GM12878 (cell line): ENCODE data around the gene RPS6KA5. TPM values are rescaled to one million over a fixed set of nuclear protein-coding genes. Genes with fewer than 3 reads are reported as not detected.

Experiments used
- ATAC-seq: fragments of 200-7000 bp; cut with Tn5 transposase; 3 replicates; pipeline ENCODE4 v1.9.1; 2020; ENCODE audit warnings: mild to moderate bottlenecking, moderate library complexity
- BruUV-seq: library from RNA; stranded (reverse); fragments of 400-500 nt; replicated peaks from 2 replicates; lab custom pipeline; 2021; lab: Mats Ljungman, UMichigan
- CTCF ChIA-PET: fragments of 300-600 bp; sonication (Branson Sonifier 250); formaldehyde crosslinking; extraction: SDS; loops from one replicate; lab custom pipeline; 2021; ENCODE audit warnings: inconsistent platforms; lab: Yijun Ruan, JAX
- POLR2A ChIA-PET: fragments of 350-600 bp; formaldehyde crosslinking; extraction: SDS; loops from one replicate; lab custom pipeline; 2021; ENCODE audit warnings: inconsistent platforms; lab: Charles Lee
- RAD21 ChIA-PET: fragments of 300-600 bp; sonication (Branson Sonifier 250); formaldehyde crosslinking; loops from one replicate; lab custom pipeline; 2023; ENCODE audit warnings: antibody characterized with exemption; ENCODE audit not compliant: unreplicated experiment; lab: Charles Lee
- SMC1A ChIA-PET: fragments of 300-600 bp; sonication (Branson Sonifier 250); formaldehyde crosslinking; loops from one replicate; lab custom pipeline; 2023; ENCODE audit not compliant: unreplicated experiment, uncharacterized antibody; lab: Charles Lee
- DNase-seq: peaks from one replicate; pipeline ENCODE4 v3.0.0-alpha.2; 2011; ENCODE audit warnings: low read depth, low spot score
- FAIRE-seq: peaks from 3 replicates; lab custom pipeline; 2011; peaks lifted over from hg19 to GRCh38; lab: Jason Lieb, UNC
- H2AFZ ChIP-seq: 2 replicates; pipeline ENCODE4 v1.6.0; 2011; ENCODE audit warnings: low read depth, low read length, control low read depth; ENCODE audit not compliant: control insufficient read depth
- H3K27ac ChIP-seq: 2 replicates; pipeline ENCODE4 v1.5.1; 2011; ENCODE audit warnings: control low read depth; ENCODE audit not compliant: control insufficient read depth, insufficient read depth
- H3K27me3 ChIP-seq, 2 experiments: replicated peaks in 1 of 2; 2 replicates each; pipeline versions ENCODE4 v1.6.0 to v1.6.1; 2011; ENCODE audit warnings: low read length in 1 of 2; ENCODE audit not compliant: control insufficient read depth in 2 of 2, insufficient read depth in 2 of 2
- H3K36me3 ChIP-seq, 2 experiments: 2 replicates each; pipeline ENCODE4 v1.5.1; 2011; ENCODE audit warnings: low read length in 1 of 2; ENCODE audit not compliant: control insufficient read depth in 2 of 2, insufficient read depth in 2 of 2
- H3K4me1 ChIP-seq: 2 replicates; pipeline ENCODE4 v1.6.1; 2011; ENCODE audit warnings: mild to moderate bottlenecking, low read length, moderate library complexity, mixed read lengths; ENCODE audit not compliant: control insufficient read depth, insufficient read depth
- H3K4me2 ChIP-seq: 2 replicates; pipeline ENCODE4 v1.6.0; 2011; ENCODE audit warnings: control low read depth; ENCODE audit not compliant: control insufficient read depth, insufficient read depth
- H3K4me3 ChIP-seq: fragments of 200-600 bp; sonication (generic); 2 replicates; pipeline ENCODE4 v1.5.1; 2016
- H3K79me2 ChIP-seq: 2 replicates; pipeline ENCODE4 v1.6.0; 2011; ENCODE audit warnings: low read length; ENCODE audit not compliant: control insufficient read depth, insufficient read depth
- H3K9ac ChIP-seq: 2 replicates; pipeline ENCODE4 v1.8.0; 2011; ENCODE audit warnings: low read length, control low read depth, mixed read lengths; ENCODE audit not compliant: control insufficient read depth, insufficient read depth
- H3K9me3 ChIP-seq: replicated peaks from 3 replicates; pipeline ENCODE4 v1.5.1; 2011; ENCODE audit warnings: mild to moderate bottlenecking, low read length; ENCODE audit not compliant: control insufficient read depth, insufficient read depth
- H4K20me1 ChIP-seq: 2 replicates; pipeline ENCODE4 v1.6.0; 2011; ENCODE audit not compliant: control insufficient read depth, insufficient read depth
- CBX3 ChIP-seq: fragments of 200-600 bp; sonication (generic); IDR thresholded peaks from 2 replicates; pipeline ENCODE4 v1.6.1; 2016; ENCODE audit warnings: low read depth, borderline replicate concordance
- NFYA ChIP-seq: IDR thresholded peaks from 2 replicates; pipeline ENCODE4 v1.6.1; 2011; ENCODE audit warnings: low read depth, mild to moderate bottlenecking, low read length, improper control_type of control experiment, borderline replicate concordance
- RELA ChIP-seq: fragments of 450-650 bp; IDR thresholded peaks from 2 replicates; pipeline ENCODE4 v1.8.0; 2014; ENCODE audit warnings: borderline replicate concordance; ENCODE audit not compliant: partially characterized antibody
- SMAD5 ChIP-seq: IDR thresholded peaks from 2 replicates; pipeline ENCODE4 v1.6.1; 2016; ENCODE audit warnings: antibody characterized with exemption, low read depth
- WGBS: methylation state at CpG from one replicate; pipeline ENCODE4 v1.1.6; 2016; ENCODE audit warnings: low lambda C conversion rate; ENCODE audit not compliant: insufficient replicate concordance, insufficient coverage; ENCODE audit errors: missing lambda C conversion rate; 5-methylcytosine and 5-hydroxymethylcytosine counted together
- in situ Hi-C: fragments of 300-500 bp; cut with MboI; formaldehyde crosslinking; loops from 9 replicates; pipeline ENCODE4 v1.14.3; 2018; ENCODE audit warnings: mixed read lengths
- intact Hi-C: fragments of 100-400 bp; cut with micrococcal nuclease; formaldehyde crosslinking; loops from one replicate; pipeline ENCODE4 v1.14.2; 2022; ENCODE audit not compliant: unreplicated experiment
- polyA plus RNA-seq, 11 experiments: library from polyadenylated mRNA; depleted of rRNA in 4 of 11; unstranded in 6 of 11; stranded (reverse) in 5 of 11; fragments of >200 nt; fragmentation: Nextera tagmentation in 4 of 11; fragmentation: Illumina TruSeq in 1 of 11; extraction: Ambion mirVana in 4 of 11; extraction: Trizol in 1 of 11; gene quantifications; 1 replicate in 1 of 11; 2 replicates in 10 of 11; pipeline versions ENCODE4 v1.2.1 to v1.2.3, GENCODE V29; 2011 to 2016; ENCODE audit warnings: inconsistent platforms in 2 of 11, missing spikeins in 2 of 11, low read depth in 1 of 11
- total RNA-seq, 4 experiments: library from RNA; depleted of rRNA in 3 of 4; stranded (reverse); fragments of >200 nt in 3 of 4; fragmentation: Illumina TruSeq in 1 of 4; extraction: Trizol in 1 of 4; gene quantifications; 2 replicates each; pipeline versions ENCODE4 v1.2.1 to v1.2.3, GENCODE V29; 2013 to 2021
- TF ChIP-seq, protein P1 (sequence below): IDR thresholded peaks from 2 replicates; pipeline ENCODE4 v1.6.1; 2011; ENCODE audit warnings: borderline replicate concordance, low read depth, mild to moderate bottlenecking, moderate library complexity, low read length; ENCODE audit not compliant: insufficient read depth, poor library complexity, severe bottlenecking
- TF ChIP-seq, protein P2 (sequence below): IDR thresholded peaks from 2 replicates; pipeline ENCODE4 v1.6.1; 2011; ENCODE audit warnings: mild to moderate bottlenecking, low read depth, low read length, moderate library complexity; ENCODE audit not compliant: insufficient replicate concordance

The RPS6KA5 gene
- total and polyA plus RNA-seq, 10 of the 15 experiments (the other 5 are each of a cell fraction or from before 2014, with no cell fraction given) = 1.4 to 7.0 (median 3.7) TPM

- TF ChIP-seq RELA = no peak
- TF ChIP-seq SMAD5 = no peak
- TF ChIP-seq, all 136 proteins: peak for 0
Measured at GRCh38 chr14:90886297-90886815, 174.1 kb downstream of the RPS6KA5 start (continued).

GRCh38 chr14:90883782-90884181, 176.7 kb downstream of the RPS6KA5 start:
- POLR2A ChIA-PET = no interaction called here

GRCh38 chr14:90883197-90883596, 177.2 kb downstream of the RPS6KA5 start:
- Histone ChIP-seq H2AFZ (no peak overlapping the region), H3K4me2 (no peak overlapping the region), H3K4me1 (no peaks in the 10 kb centered on the region), H3K4me3 (no peak overlapping the region), H3K27me3 (no peaks in the 10 kb centered on the region), H3K79me2 (no peaks in the 10 kb centered on the region), H3K9me3 (peaks cover 5% of the 10 kb centered on the region; the same call in 1 of the 3 replicates), H3K36me3 (no peaks in the 10 kb centered on the region), H3K9ac (no peak overlapping the region), H4K20me1 (no peaks in the 10 kb centered on the region), H3K27ac (no peak overlapping the region)
- ATAC-seq (no peak), DNase-seq (no peak), FAIRE-seq (no peak)
- TF ChIP-seq CBX3 = no peak
- TF ChIP-seq, protein P1, sequence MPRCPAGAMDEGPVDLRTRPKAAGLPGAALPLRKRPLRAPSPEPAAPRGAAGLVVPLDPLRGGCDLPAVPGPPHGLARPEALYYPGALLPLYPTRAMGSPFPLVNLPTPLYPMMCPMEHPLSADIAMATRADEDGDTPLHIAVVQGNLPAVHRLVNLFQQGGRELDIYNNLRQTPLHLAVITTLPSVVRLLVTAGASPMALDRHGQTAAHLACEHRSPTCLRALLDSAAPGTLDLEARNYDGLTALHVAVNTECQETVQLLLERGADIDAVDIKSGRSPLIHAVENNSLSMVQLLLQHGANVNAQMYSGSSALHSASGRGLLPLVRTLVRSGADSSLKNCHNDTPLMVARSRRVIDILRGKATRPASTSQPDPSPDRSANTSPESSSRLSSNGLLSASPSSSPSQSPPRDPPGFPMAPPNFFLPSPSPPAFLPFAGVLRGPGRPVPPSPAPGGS = no peak
- SMC1A ChIA-PET = no interaction called here
- 97% methylated on average over 2 of the region's 2 CpGs for WGBS
- BruUV-seq = no TSS peak
- in situ Hi-C loops = no loop called here
- RAD21 ChIA-PET = no interaction called here
- CTCF ChIA-PET = no interaction called here
- intact Hi-C loops = no loop called here
- POLR2A ChIA-PET = no interaction called here

More at GRCh38 chr14:90883782-90884181, 176.7 kb downstream of the RPS6KA5 start:
- Histone ChIP-seq H2AFZ (no peak overlapping the region), H3K4me2 (no peak overlapping the region), H3K79me2 (no peaks in the 10 kb centered on the region), H3K4me3 (no peak overlapping the region), H3K9me3 (peaks cover 5% of the 10 kb centered on the region; the same call in 1 of the 3 replicates), H3K36me3 (no peaks in the 10 kb centered on the region), H3K27ac (no peak overlapping the region), H3K9ac (no peak overlapping the region), H3K27me3 (no peaks in the 10 kb centered on the region), H4K20me1 (no peaks in the 10 kb centered on the region), H3K4me1 (no peaks in the 10 kb centered on the region)
- ATAC-seq (no peak), DNase-seq (no peak), FAIRE-seq (no peak)
- no TSS peak for BruUV-seq
- intact Hi-C loops = no loop called here
- ChIA-PET RAD21 (no interaction called here), CTCF (no interaction called here), SMC1A (no interaction called here)
- in situ Hi-C loops = no loop called here
- WGBS = 19% methylated on average over 2 of the region's 2 CpGs
- TF ChIP-seq, protein P2, sequence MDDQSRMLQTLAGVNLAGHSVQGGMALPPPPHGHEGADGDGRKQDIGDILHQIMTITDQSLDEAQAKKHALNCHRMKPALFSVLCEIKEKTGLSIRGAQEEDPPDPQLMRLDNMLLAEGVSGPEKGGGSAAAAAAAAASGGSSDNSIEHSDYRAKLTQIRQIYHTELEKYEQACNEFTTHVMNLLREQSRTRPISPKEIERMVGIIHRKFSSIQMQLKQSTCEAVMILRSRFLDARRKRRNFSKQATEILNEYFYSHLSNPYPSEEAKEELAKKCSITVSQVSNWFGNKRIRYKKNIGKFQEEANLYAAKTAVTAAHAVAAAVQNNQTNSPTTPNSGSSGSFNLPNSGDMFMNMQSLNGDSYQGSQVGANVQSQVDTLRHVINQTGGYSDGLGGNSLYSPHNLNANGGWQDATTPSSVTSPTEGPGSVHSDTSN = no peak
- no peak for TF ChIP-seq NFYA
